NCI-H524 (cell line): ENCODE results near the gene HSFY1.
"Not testable (repeated sequence)": the region's sequence is repeated elsewhere in the genome, so short reads cannot be mapped to it uniquely, and the experiment has no call there.

ENCODE experiments used
- DNase-seq, 2 experiments: peaks; one replicate each; lab custom pipeline; 2025; lab: John Stamatoyannopoulos, UW

HSFY1 gene

GRCh38 chrY:18546420-18546819 is at the start of gene HSFY1:
Gene HSFY1, plus strand, starts transcription at chrY:18546720. Its CDS starts 68 bp downstream, at chrY:18546788.
- not testable (repeated sequence) for DNase-seq

GRCh38 chrY:18504266-18504665 is 42.3 kb upstream of the HSFY1 start:
- DNase-seq, result not testable (repeated sequence)

- DNase-seq, result not testable (repeated sequence)
Measured at GRCh38 chrY:18530995-18531655, 15.4 kb upstream of the HSFY1 start.

GRCh38 chrY:18538952-18539351 is 7.6 kb upstream of the HSFY1 start:
- not testable (repeated sequence) for DNase-seq

- DNase-seq, result not testable (repeated sequence)
Measured at GRCh38 chrY:18553132-18553531, 6.6 kb downstream of the HSFY1 start.

- not testable (repeated sequence) for DNase-seq
Measured at GRCh38 chrY:18565915-18566314, 19.4 kb downstream of the HSFY1 start.
